Tibial artery (tissue), 4 donors: ENCODE data around the gene TTYH1.

Source experiments
- DNase-seq, 2 donors: peaks; one replicate each; pipeline ENCODE4 v3.0.0-alpha.2; 2019
- H3K27ac ChIP-seq, 2 donors: fragments of 200-600 bp; sonication (generic) in 1 of 2; 1 replicate in 1 of 2; 2 replicates in 1 of 2; pipeline ENCODE4 v1.5.1; 2018 to 2019; ENCODE audit warnings: mild to moderate bottlenecking in 1 of 2
- H3K27me3 ChIP-seq, 2 donors: fragments of 200-600 bp; sonication (generic) in 1 of 2; one replicate each; pipeline versions ENCODE4 v1.5.1 to v1.6.0; 2016 to 2019
- H3K36me3 ChIP-seq, 3 donors: fragments of 200-600 bp; sonication (generic) in 2 of 3; one replicate each; pipeline ENCODE4 v1.5.1; 2016 to 2019; ENCODE audit warnings: mild to moderate bottlenecking in 2 of 3
- H3K4me1 ChIP-seq, 4 donors: fragments of 200-600 bp; sonication (generic) in 2 of 4; 1 replicate in 3 of 4; 2 replicates in 1 of 4; pipeline ENCODE4 v1.5.1; 2016 to 2019
- H3K4me3 ChIP-seq, 2 donors: fragments of 200-600 bp; sonication (generic) in 1 of 2; 1 replicate in 1 of 2; 2 replicates in 1 of 2; pipeline ENCODE4 v1.5.1; 2018 to 2019; ENCODE audit warnings: mild to moderate bottlenecking in 2 of 2
- H3K9me3 ChIP-seq, 3 donors: fragments of 200-600 bp; sonication (generic) in 1 of 3; one replicate each; pipeline ENCODE4 v1.5.1; 2016 to 2019
- CTCF ChIP-seq, 2 experiments: fragments of 200-600 bp in 1 of 2; fragments of 450-650 bp in 1 of 2; IDR thresholded peaks; one replicate each; pipeline ENCODE4 v1.5.1; 2017 to 2019; ENCODE audit warnings: antibody characterized with exemption in 2 of 2, mild to moderate bottlenecking in 1 of 2, moderate library complexity in 1 of 2
- intact Hi-C: fragments of 100-400 bp; cut with DNase I; formaldehyde crosslinking; loops from one replicate; pipeline ENCODE4 v1.15.0; 2023; ENCODE audit warnings: low total_unique reads

TTYH1 gene

GRCh38 chr19:54455786-54456422 is 40.6 kb downstream of the TTYH1 start:
- DNase-seq, result no peak
- Histone ChIP-seq H3K4me1 (peaks cover 0 to 43% (median 18%) of the 10 kb centered on the region in 4 donors), H3K27ac (no peak overlapping the region), H3K27me3 (no peaks in the 10 kb centered on the region), H3K4me3 (no peak overlapping the region), H3K9me3 (no peaks in the 10 kb centered on the region), H3K36me3 (peaks cover 97 to 100% (median 100%) of the 10 kb centered on the region in 3 donors)
- intact Hi-C loops, result no loop called here
- no peak for TF ChIP-seq CTCF (IDR thresholded peaks at IDR 0.05)

GRCh38 chr19:54456423-54457373 is 41.4 kb downstream of the TTYH1 start:
- Histone ChIP-seq H3K36me3 (peaks cover 94 to 100% (median 99%) of the 10 kb centered on the region in 3 donors), H3K27ac (no peak overlapping the region), H3K27me3 (no peaks in the 10 kb centered on the region), H3K4me1 (peaks cover 0 to 37% (median 15%) of the 10 kb centered on the region in 4 donors), H3K9me3 (no peaks in the 10 kb centered on the region), H3K4me3 (no peak overlapping the region)
- no peak for TF ChIP-seq CTCF (IDR thresholded peaks at IDR 0.05)
- DNase-seq, result no peak
- intact Hi-C loops, result no loop called here

GRCh38 chr19:54457773-54458647 is 42.7 kb downstream of the TTYH1 start:
- Histone ChIP-seq H3K27me3 (no peaks in the 10 kb centered on the region), H3K4me1 (peaks cover 6 to 34% (median 21%) of the 10 kb centered on the region in 4 donors), H3K9me3 (no peaks in the 10 kb centered on the region), H3K36me3 (peaks cover 84 to 92% (median 86%) of the 10 kb centered on the region in 3 donors), H3K4me3 (no peak overlapping the region), H3K27ac (no peak overlapping the region)
- intact Hi-C loops, result no loop called here
- no peak for TF ChIP-seq CTCF (IDR thresholded peaks at IDR 0.05)
- DNase-seq, result no peak

- no peaks in the 10 kb centered on the region for H3K9me3 ChIP-seq
- intact Hi-C loops, result no loop called here
- peaks cover 6 to 34% (median 21%) of the 10 kb centered on the region in 4 donors for H3K4me1 ChIP-seq
- no peak for TF ChIP-seq CTCF (IDR thresholded peaks at IDR 0.05)
- H3K27me3 ChIP-seq, result no peaks in the 10 kb centered on the region
- no peak overlapping the region for H3K4me3 ChIP-seq
- no peak overlapping the region for H3K27ac ChIP-seq
- H3K36me3 ChIP-seq, result peaks cover 76 to 84% (median 79%) of the 10 kb centered on the region in 3 donors
- DNase-seq, result no peak
Measured at GRCh38 chr19:54458648-54459281, 43.5 kb downstream of the TTYH1 start.
